ENCODE measurements around the gene RHBDD1.

RHBDD1 gene, protein sequence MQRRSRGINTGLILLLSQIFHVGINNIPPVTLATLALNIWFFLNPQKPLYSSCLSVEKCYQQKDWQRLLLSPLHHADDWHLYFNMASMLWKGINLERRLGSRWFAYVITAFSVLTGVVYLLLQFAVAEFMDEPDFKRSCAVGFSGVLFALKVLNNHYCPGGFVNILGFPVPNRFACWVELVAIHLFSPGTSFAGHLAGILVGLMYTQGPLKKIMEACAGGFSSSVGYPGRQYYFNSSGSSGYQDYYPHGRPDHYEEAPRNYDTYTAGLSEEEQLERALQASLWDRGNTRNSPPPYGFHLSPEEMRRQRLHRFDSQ

DNA sequence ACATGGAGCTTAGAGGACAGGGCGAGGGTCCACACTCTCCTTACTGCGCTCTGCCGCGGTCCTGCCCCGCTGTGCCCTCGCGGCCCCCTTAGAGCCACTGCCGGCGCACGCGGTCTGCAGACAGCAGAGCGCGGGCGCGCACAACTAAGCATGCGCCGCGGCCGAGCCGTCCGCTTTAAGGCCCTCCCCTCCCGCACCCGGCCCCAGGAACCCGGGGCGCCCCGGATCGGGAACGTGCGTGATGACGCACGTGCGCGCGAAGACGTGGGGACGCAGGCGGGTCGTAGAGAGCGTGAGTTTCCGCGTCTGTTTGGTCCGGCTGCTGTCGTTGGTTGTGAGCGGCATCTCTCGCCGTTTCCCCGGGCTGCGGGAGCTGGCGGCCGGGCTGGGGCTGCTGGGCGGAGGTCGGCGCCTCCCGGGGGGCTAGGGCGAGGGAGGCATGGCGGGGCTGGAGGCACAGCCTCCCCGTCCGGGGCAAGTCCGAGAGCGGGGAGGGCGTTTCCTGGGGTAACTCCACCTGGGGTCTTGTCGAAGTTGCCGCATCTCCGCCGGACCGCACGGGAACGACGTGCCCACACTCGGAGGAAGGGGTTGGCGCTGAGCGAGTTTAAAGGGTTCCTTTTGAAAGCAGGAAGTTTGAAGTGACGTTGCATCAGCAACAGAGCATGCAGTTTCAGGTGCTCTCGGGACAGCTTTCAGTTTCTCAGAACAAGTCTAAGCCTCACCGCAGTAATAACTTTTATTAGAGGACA lies at the start of gene RHBDD1:
TSS of gene RHBDD1 (plus strand) at position 259 of the 752 bp plus-strand sequence. CDS start 28,640 bp downstream, outside the sequence.
- DNase-seq, result peak; percentile 97

DNA sequence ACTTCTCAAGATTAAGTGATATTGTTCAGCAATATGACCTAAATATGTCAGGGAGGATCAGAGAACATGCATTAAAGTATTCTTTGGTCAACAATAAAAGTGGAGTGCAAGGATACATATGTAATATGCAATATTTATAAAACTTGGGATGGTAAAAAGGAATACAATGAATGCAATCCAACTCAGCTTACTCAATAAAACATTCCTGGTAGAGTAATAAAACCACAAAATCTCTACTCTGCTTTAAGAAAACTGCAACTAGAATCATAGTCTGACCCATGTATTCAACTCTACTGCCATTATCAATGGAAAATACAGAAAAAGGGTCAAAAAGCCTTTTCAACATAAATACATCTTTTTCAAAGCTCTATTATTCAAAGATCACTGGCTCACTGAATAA lies 47.8 kb upstream of the RHBDD1 start:
- DNase-seq, result no peak

DNA sequence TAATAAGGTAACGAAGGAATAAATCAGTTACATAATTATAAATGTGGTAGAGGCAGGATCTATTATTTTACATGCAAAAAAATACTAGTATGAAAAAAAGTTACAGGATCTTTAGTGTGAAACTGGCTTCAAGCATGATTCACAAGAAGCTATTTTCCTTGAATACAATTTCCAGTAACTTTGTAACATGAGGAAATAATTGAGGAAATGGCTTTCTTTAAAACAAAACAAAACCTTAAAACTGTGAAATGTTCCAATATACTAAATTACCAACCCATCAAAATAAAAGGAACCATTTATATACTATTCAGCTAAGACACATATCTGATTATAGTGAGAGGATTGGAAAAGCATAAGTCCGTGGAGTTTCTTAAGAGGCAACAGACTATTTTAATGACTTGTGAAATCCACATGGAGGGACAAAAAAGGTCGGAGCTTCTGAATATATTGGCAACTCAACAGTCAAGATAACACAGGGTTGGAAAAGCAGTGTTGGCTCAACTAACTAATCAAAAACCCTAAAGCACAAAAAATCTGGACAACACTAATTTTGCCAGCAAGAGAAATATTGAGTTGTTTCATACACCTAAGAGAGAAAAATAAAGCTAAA lies 46.9 kb upstream of the RHBDD1 start:
- no peak for DNase-seq

DNA sequence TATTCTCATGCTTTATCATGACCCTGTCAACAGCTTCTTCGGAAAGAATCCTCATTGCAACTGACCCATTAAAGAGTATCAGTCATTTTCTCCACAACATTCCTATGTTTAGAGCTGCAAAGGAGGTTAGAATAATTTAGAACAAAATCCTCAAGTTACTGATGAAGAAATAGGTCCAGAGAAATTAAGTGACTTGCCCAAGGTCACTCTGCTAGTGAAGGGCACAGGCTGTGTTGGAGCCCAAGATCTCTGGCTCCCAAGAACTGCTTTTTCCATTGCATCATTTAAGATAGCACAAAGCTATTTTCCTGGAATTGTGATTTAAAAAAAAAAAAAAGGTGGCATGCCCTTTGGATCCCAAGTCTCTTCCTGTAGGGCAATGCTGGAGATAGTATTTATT lies 45.8 kb upstream of the RHBDD1 start:
- DNase-seq, result no peak

DNA sequence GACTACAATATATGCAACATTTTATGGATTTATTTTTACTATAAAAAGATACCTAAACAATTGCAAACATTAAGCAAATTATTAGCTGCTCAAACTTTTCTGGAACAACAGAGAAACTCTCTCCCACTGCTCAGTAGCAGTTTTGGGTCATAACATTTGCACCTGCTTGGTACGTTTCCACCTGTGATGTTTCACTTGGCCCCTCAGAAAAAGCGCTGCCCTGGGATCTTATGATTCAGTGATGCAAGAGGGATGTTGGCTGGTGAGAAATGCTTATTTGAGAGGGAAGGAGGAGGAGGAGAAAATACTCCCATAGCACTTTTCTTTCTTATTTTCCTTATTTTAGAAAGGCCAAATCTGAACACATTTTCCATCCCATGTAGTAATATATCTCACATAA lies 45.4 kb upstream of the RHBDD1 start:
- DNase-seq, result no peak

DNA sequence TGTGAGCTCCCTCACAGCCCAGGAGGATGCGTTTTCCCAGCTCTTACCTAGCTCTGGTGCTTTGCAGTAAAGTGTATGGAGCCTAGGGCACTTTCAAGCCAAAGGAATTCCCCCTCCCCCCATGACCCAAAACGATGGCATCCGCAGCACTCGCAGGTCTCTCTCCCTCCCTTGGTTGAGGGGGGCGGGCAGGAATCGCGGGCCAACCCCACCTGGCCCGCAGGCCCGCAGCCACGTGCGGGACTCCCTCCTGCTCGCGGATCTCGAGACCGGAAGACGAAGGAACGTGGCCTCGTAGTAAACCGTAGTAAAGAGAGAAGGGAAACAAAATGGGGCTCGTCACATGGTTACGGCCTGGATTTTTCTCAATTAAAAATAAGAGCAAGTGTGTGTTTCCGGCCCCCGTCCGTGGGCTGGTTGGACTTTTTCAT lies 44.8 kb upstream of the RHBDD1 start:
- DNase-seq, result peak; percentile 60

DNA sequence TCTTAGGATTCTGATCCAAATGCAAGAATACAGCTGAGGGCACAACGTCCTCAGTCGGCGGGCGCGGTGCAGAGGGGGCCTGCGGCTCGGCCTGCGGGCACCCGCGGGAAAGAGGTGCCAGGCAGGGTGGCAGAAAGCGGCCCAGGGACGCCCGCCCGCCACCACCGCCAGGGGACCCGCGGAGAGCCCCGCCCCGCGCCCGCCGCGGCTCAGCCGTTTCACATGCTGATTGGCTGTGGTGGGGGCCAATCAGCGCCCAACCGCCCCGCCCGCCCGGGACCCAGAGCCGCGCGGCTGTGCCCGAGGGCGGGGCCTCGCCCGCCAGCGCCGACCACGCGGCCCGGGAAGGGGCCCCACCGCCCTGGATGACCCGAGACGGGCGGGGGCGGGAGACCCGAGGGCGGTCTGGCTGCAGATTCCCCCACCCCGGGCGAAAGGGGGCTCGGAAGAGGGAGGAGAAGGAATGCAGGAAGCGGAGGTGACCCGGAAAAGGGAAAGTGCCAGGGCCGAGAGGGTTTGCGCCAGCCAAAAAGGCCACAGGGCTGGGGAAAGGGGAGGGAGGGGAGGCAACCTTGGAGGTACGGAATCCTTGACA lies 44.3 kb upstream of the RHBDD1 start:
- DNase-seq, result peak; percentile 95

DNA sequence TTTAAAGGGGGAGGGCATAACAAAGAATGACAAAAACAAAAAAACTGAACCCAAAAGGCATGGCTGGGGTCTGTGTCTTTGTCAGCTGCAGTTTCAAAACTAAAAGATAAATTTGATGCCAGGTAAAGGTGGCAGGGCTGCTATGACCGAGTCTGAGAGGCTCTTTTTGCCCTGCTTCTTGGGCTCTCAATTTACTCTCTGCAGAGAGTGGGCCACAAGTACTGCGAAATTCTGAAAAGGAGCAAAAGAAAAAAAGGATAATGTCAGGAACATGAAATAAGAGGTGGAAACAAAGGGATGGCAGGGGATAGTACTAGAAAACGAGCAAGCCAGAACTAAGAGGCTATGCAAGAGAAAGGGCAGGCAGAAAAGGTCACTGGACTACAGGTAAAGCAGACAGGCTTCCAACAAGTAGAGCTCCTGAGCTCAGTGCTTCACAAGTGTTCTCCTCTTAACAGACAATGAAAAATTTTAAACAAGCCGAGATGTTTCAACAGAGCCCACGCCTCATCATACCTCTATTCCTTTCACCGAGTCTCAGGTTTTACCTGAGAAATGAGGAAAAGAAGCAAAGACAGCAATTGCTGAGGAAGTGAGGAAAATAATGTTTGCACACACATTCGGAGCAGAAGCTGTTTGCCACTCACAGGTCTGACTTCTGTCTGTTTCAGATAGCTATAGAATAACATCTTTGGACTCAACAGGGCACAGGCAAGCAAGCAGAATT lies 43.5 kb upstream of the RHBDD1 start:
- no peak for DNase-seq

DNA sequence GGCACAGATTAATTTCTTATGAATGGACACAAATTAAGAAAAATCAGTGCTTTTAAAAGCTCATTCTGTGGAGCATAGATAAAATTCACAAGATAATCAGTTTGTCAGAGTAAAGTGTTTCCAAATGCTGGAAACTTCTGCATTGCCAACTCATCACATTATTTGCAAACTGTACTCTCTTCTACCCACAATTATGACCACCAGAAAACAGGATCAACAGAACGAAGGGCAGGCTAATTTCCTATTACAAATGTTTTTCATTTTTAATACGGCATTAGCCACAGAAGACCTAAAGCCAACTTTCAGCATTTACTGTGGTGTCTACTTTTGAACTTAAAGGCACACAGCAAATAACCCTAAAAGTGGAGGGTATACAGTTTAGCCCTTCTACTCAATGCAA lies 42.2 kb upstream of the RHBDD1 start:
- no peak for DNase-seq

DNA sequence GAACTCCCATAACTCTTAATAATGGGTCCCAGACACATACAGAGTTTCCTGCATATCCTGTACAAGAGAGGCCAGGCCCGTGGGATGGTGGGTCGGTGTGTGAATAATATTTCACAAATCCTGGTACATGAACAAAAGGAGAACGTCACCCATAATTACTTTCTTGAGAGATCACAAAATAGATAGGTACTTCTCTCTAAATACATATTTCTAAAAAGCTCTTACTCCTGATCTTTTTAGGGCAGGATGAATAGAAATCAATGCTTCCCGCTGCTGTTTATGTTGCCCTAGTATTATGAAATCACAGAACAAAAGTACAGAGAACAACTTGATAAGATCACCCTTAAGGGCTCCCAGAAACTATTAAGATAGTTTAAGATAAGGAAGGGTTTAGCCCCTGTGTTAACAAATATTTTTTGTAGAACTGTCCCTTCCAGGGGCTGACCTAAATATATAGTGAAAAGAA lies 41.6 kb upstream of the RHBDD1 start:
- no peak for DNase-seq

DNA sequence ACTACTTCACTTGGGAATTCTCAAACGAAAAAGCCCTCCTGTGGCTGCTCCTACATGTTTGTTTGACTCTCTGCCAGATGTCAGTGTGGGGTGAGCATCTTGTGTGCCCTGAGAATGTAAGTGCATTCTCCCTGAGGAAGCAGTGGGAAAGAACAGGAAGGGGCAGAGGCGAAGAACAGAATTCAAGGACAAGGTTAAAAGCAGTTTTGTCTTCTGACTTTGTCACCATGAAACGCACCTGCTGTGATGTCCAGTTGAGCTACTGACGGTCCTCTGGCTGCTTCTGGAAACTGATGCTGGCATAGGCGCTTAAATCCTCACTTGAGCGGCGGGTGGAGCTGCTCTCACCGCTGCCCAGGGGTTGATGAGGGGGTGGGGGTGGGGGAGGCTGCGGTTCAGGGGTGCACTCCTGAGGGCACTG lies 41.1 kb upstream of the RHBDD1 start:
- no peak for DNase-seq

DNA sequence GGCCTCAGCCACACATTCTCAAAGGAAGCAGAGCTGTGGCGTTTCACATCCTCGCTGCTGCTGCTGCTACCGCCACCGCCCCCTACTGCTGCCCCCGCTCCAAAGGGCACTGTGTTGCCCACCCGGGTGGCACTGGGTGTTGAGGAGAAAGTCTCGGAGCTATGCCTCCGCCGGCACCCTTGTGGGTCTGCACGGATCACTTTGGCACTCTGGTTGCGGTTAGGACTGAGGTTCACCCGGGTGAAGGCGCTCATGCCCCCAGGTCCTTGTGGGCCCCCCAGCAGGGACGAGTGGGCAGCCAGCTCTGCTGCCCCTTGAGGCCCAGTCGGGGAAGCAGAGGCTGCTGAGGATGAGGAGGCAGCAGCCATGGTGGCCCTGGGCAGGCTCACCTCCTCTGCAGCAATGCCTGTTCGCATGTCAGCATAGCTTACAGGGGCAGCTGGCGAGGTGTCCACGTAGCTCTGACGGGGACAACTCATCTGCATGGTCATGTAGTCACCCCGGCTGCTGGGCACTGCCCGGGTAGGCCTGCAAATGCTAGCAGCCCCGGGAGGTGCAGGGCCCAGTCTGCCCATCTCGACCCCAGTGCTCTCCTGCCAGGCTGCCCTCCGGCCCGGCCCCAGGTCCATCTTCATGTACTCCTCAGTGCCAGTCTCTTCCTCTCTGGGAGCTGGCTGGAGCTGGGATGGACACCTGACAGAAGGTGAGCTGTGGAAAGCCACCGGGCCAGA lies 40.4 kb upstream of the RHBDD1 start:
- DNase-seq, result no peak

DNA sequence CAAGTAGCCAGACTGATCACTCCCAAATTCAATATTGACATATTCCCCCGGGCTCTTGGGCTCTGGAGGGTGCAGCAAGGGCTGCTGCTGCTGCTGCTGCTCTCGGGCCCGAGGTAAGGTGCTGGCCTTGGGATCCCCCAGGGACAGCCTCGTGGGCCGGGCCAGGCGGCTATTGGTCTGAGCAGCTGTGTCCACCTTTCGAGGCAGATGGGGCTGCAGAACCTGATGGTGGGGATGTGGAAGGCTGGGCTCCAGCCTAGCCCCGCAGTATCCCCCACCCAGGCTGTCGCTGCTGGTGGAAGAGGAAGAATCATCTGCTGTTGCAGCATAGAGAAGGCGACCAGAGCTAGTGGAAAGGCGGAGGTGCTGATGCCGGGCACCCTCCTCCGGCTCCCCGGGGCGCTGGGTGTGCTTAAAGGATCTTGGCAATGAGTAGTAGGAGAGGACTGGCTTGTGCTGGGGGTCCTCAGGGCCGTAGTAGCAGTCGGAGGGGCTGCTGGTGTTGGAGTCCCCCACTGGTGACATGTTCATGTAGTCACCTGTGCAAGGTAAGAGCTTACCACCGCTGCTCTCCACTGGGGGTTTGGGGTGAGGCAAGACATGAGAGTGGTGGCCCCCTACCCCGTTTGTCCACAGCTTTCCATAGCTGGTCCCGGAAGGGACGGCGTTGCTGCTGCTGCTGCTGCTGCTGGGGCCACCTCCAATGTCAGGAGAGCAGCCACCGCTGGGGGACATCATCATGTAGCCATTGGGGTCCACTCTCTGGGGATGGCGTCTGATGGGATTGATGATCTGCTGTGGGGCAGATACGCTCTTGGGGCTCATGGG lies 39.6 kb upstream of the RHBDD1 start:
- no peak for DNase-seq

DNA sequence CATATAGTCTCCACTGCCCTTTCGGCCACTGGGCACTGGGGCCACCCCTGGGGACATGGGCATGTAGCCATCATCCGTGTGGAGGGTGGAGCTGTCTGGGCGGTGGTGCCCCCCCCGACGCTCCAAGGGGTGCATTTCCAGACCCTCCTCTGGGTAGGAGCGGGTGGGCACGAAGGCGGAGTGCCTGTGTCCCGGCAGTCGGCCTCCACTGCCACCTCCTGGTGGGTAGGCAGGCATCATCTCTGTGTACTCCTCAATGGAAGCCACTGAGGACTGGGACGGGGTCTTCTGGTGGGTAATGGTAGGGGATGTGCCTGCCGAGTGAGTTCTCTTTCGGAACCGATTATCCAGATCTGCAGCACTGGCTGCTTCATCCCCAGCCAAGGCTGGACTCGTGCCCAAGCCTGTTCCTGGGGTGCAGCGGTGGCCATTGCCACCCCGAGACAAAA lies 39.0 kb upstream of the RHBDD1 start:
- no peak for DNase-seq

DNA sequence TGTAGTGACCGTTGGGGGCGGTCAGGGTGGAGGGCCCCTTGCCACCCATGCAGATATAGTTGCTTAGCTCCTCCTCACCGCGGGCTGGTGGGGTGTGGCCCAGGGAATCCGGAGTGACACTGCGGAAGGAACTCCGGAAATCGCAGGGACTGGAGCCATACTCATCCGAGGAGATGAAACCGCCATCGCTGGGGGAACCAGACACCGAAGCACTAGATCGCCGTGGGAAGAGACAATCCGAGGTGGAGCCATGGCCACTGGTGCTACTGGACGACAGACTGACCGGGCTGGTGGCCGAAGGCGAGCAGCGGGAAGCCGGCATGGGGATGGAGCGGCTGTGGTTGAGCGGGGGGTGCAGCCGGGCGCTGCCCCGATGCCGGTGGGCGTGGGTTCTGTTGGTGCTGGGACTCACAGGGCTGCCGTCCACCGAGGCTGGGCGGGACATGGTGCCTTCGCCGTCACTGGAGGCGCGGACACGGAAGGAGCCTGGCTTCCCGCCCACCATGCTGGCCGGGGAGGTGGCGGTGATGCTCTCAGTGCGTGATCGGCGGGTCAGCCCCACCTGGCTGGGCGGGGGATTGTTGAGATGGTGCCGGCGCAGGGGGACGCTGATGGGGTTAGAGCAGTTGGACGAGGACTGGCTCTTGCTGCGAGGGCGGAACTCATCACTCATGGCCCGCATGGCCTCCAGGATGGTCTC lies 38.4 kb upstream of the RHBDD1 start:
- DNase-seq, result no peak

DNA sequence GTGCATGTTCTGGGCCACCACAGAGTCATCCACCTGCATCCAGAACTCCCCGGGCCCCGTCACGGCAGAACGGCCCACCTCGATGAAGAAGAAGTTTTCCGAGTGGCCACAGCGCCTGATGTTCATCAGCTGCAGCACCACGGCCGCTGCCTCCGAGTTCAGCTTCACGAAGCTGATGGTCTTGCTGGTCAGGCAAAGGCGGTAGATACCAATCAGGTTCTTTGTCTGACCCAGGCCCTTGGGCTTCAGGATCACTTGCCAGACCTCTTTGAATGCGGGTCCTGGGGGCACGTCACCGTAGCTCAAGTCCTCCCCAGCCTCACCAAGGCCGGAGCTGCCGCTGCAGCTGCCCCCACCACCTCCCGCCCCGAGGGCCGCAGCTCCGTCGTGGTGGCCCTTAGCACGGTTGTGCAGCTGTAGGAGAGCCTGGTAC lies 37.8 kb upstream of the RHBDD1 start:
- DNase-seq, result no peak

DNA sequence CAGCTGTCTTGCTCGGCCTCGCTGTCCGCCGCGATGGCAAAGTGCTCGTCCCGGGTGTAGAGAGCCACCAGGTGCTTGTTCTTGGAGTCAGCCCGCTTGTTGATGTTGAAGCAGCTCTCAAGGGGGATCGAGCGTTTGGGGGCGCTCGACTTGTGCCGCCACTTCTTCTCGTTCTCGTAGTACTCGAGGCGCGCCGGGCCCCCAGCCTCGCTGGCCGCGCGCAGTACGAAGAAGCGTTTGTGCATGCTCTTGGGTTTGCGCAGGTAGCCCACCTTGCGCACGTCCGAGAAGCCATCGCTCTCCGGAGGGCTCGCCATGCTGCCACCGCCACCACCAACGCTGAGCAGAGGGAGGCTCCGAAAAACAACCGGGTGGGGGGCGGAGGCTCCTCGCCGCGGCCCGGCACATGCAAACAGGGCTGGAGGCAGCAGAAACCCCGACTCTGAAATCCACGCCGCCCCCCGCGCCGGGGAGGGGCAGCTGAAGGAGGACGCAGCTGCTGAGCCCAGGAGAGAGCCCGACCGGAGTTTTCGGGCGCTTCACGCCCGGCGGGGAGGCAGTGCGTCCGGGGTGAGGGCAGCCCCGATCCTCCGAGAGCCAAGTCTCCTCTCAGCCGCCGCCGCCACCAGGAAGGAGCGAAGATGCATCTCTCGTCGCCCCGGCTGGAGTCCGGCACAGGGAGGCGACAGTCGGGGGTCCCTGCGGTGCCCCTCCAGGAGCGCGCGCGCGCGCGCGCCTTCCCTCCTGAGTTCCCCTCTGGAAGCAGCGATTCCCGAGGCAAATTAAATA lies 37.2 kb upstream of the RHBDD1 start:
- peak; percentile 50 for DNase-seq

DNA sequence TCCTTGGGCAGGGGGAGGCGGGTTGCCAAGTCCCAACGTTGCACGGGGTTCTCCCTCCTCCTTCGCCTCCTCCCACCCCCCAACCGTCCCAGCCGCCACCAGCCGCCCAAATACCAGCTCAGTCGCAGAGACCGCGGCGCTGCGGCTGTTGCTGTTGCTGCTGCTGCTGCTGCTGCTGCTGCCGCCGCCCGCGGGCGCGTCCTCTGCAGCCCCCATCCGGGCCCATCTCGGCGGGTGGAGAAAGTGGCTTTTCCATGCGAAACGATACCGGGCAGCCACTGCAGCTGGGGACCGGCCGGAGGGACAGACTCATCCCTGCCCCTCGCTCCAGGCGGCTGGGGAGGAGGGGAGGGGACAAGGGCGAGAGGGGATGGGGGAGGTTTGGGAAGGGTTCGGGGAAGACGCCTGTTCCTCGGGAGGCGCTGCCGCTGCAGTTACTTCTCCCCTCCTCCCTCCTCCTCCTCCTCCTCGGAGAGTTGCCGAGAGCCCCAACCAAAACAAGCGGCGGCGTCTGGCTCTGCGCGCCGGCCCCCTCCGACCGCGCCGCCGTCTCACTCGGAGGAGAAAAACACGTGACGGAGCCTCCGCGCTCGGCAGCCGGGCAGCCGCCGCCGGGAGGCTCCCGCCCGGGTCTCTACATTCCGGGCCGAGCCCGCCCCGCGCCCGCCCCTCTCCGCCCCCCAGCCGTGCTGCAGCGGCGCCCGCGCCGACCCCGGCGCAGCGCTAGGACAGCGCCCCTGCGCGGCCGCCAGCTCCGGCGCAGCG lies 36.5 kb upstream of the RHBDD1 start, which contains the start of gene IRS1:
TSS of gene IRS1 (minus strand) at position 610 of the 765 bp plus-strand sequence. CDS start 1,082 bp downstream, outside the sequence.
- DNase-seq, result peak; percentile 71
